Large intestine (tissue), 3 donors: ENCODE measurements around the gene HYAL3. TPM values are rescaled to one million over a fixed set of nuclear protein-coding genes. Genes with fewer than 3 reads are reported as not detected.

Experiments
- DNase-seq, 2 donors: peaks; one replicate each; pipeline versions ENCODE4 v3.0.0 to v3.0.0-alpha.2; 2013
- H3K27ac ChIP-seq: one replicate; pipeline ENCODE4 v1.5.1; 2013; ENCODE audit warnings: low read length
- H3K27me3 ChIP-seq: 2 replicates; pipeline ENCODE4 v1.6.1; 2013; ENCODE audit warnings: low read length; ENCODE audit not compliant: control insufficient read depth, insufficient read depth
- H3K36me3 ChIP-seq: 2 replicates; pipeline ENCODE4 v1.6.1; 2013; ENCODE audit warnings: low read length; ENCODE audit not compliant: control insufficient read depth, insufficient read depth
- H3K4me1 ChIP-seq: one replicate; pipeline ENCODE4 v1.6.1; 2013; ENCODE audit warnings: low read length; ENCODE audit not compliant: control insufficient read depth, insufficient read depth
- H3K4me3 ChIP-seq: one replicate; pipeline ENCODE4 v1.5.1; 2013; ENCODE audit warnings: low read length
- H3K9me3 ChIP-seq: one replicate; pipeline ENCODE4 v1.6.1; 2013; ENCODE audit warnings: mild to moderate bottlenecking, low read depth, low read length, moderate library complexity; ENCODE audit not compliant: control insufficient read depth
- WGBS: methylation state at CpG from one replicate; pipeline ENCODE4 v1.1.5; 2013; ENCODE audit warnings: low lambda C conversion rate; ENCODE audit not compliant: insufficient coverage; 5-methylcytosine and 5-hydroxymethylcytosine counted together
- polyA plus RNA-seq: library from polyadenylated mRNA; unstranded; fragments of 120-200 nt; gene quantifications from one replicate; pipeline ENCODE4 v1.2.1, GENCODE V29; 2013

The HYAL3 gene
- polyA plus RNA-seq, 1 donor = 2.7 TPM

GRCh38 chr3:50270422-50271224, 28.6 kb downstream of the HYAL3 start:
- peak overlapping the region; percentile 98 for H3K27ac ChIP-seq
- peaks cover 8% of the 10 kb centered on the region for H3K9me3 ChIP-seq
- H3K4me1 ChIP-seq = peaks cover 78% of the 10 kb centered on the region
- H3K4me3 ChIP-seq = peak overlapping the region; percentile 75
- peak in 1 of 2 donors; percentile 41 for DNase-seq
- peaks cover 21% of the 10 kb centered on the region for H3K36me3 ChIP-seq
- H3K27me3 ChIP-seq = peaks cover 22% of the 10 kb centered on the region
- no CpG with 5 or more reads among the region's 19 CpGs for WGBS

GRCh38 chr3:50269977-50270413, 29.2 kb downstream of the HYAL3 start:
- Histone ChIP-seq H3K4me3 (peak overlapping the region; percentile 75), H3K27me3 (peaks cover 15% of the 10 kb centered on the region), H3K4me1 (peaks cover 84% of the 10 kb centered on the region), H3K36me3 (peaks cover 15% of the 10 kb centered on the region), H3K27ac (peak overlapping the region; percentile 98), H3K9me3 (peaks cover 6% of the 10 kb centered on the region)
- no CpG with 5 or more reads among the region's 8 CpGs for WGBS
- DNase-seq = peak in 1 of 2 donors; percentile 45

GRCh38 chr3:50269460-50269859, 29.7 kb downstream of the HYAL3 start:
- Histone ChIP-seq H3K27me3 (peaks cover 11% of the 10 kb centered on the region), H3K4me3 (peak overlapping the region; percentile 75), H3K9me3 (peaks cover 6% of the 10 kb centered on the region), H3K36me3 (peaks cover 11% of the 10 kb centered on the region), H3K4me1 (peaks cover 89% of the 10 kb centered on the region), H3K27ac (peak overlapping the region; percentile 98)
- DNase-seq = no peak
- WGBS = 40% methylated on average over 1 of the region's 4 CpGs

GRCh38 chr3:50268703-50269451, 30.3 kb downstream of the HYAL3 start, which contains the start of gene SEMA3B:
Gene SEMA3B, plus strand, starts transcription at chr3:50269147. Its CDS starts 94 bp downstream, at chr3:50269241.
- no CpG with 5 or more reads among the region's 21 CpGs for WGBS

GRCh38 chr3:50268276-50268675, 30.9 kb downstream of the HYAL3 start:
- H3K36me3 ChIP-seq = peaks cover 2% of the 10 kb centered on the region
- H3K27ac ChIP-seq = peak overlapping the region; percentile 98
- peaks cover under 1% of the 10 kb centered on the region for H3K27me3 ChIP-seq
- WGBS = no CpG with 5 or more reads among the region's 3 CpGs
- H3K9me3 ChIP-seq = no peaks in the 10 kb centered on the region
- DNase-seq = peak in 1 of 2 donors; percentile 44
- H3K4me1 ChIP-seq = peaks cover 86% of the 10 kb centered on the region
- H3K4me3 ChIP-seq = no peak overlapping the region

More at GRCh38 chr3:50268703-50269451, 30.3 kb downstream of the HYAL3 start, which contains the start of gene SEMA3B:
- peaks cover 5% of the 10 kb centered on the region for H3K27me3 ChIP-seq
- H3K4me1 ChIP-seq = peaks cover 90% of the 10 kb centered on the region
- peaks cover 5% of the 10 kb centered on the region for H3K36me3 ChIP-seq
- H3K4me3 ChIP-seq = peak within 1 kb of the TSS; percentile 75
- peaks cover 5% of the 10 kb centered on the region for H3K9me3 ChIP-seq
- peak; percentile 94 to 97 for DNase-seq
- peak within 1 kb of the TSS; percentile 98 for H3K27ac ChIP-seq

- no CpG with 5 or more reads among the region's 22 CpGs for WGBS
- Histone ChIP-seq H3K4me3 (peak overlapping the region; percentile 46), H3K27me3 (no peaks in the 10 kb centered on the region), H3K27ac (peak overlapping the region; percentile 98), H3K9me3 (no peaks in the 10 kb centered on the region), H3K4me1 (peaks cover 78% of the 10 kb centered on the region), H3K36me3 (peaks cover 2% of the 10 kb centered on the region)
- peak in 1 of 2 donors; percentile 74 for DNase-seq
These were observed 31.8 kb downstream of the HYAL3 start for GRCh38 chr3:50267280-50267913.

- Histone ChIP-seq H3K36me3 (peaks cover 1% of the 10 kb centered on the region), H3K4me1 (peaks cover 74% of the 10 kb centered on the region), H3K27ac (peak overlapping the region; percentile 98), H3K27me3 (no peaks in the 10 kb centered on the region), H3K4me3 (peak overlapping the region; percentile 46), H3K9me3 (no peaks in the 10 kb centered on the region)
- WGBS = no CpG with 5 or more reads among the region's 7 CpGs
- peak in 1 of 2 donors; percentile 34 for DNase-seq
These were observed 32.4 kb downstream of the HYAL3 start for GRCh38 chr3:50266836-50267235.

- H3K4me3 ChIP-seq = no peak overlapping the region
These were observed 33.2 kb downstream of the HYAL3 start for GRCh38 chr3:50266017-50266416.

GRCh38 chr3:50265571-50265970, 33.6 kb downstream of the HYAL3 start:
- no peak overlapping the region for H3K4me3 ChIP-seq
- H3K4me1 ChIP-seq = peaks cover 73% of the 10 kb centered on the region

More at GRCh38 chr3:50266017-50266416, 33.2 kb downstream of the HYAL3 start:
- no peaks in the 10 kb centered on the region for H3K27me3 ChIP-seq
- peak overlapping the region; percentile 98 for H3K27ac ChIP-seq
- no peak for DNase-seq
- WGBS = no CpG with 5 or more reads among the region's 6 CpGs
- no peaks in the 10 kb centered on the region for H3K36me3 ChIP-seq
- H3K9me3 ChIP-seq = no peaks in the 10 kb centered on the region
- peaks cover 73% of the 10 kb centered on the region for H3K4me1 ChIP-seq

More at GRCh38 chr3:50265571-50265970, 33.6 kb downstream of the HYAL3 start:
- Histone ChIP-seq H3K27ac (peak overlapping the region; percentile 98), H3K27me3 (no peaks in the 10 kb centered on the region), H3K36me3 (no peaks in the 10 kb centered on the region), H3K9me3 (no peaks in the 10 kb centered on the region)
- DNase-seq = no peak
- WGBS = no CpG with 5 or more reads among the region's 1 CpG
